Stimulated activated CD4-positive, alpha-beta T cell treated with anti-CD3 and anti-CD28 coated beads, Interleukin-12 subunit alpha, Interleukin-12 subunit beta, amount 100 ng/mL, for 24 hours (primary cell): Measurements from ENCODE around the gene NEGR1.

Experiments used
- DNase-seq, 2 experiments: peaks; one replicate each; pipeline ENCODE4 v3.0.0-alpha.2; 2020; ENCODE audit warnings: low read depth in 2 of 2

Gene NEGR1

GRCh38 chr1:71850936-71851335 is 431.4 kb downstream of the NEGR1 start:
- DNase-seq: no peak

- DNase-seq: no peak
Observed at GRCh38 chr1:71850515-71850914, 431.8 kb downstream of the NEGR1 start.

- no peak for DNase-seq
Observed at GRCh38 chr1:71843012-71843411, 439.3 kb downstream of the NEGR1 start.

GRCh38 chr1:71839876-71840275 is 442.5 kb downstream of the NEGR1 start:
- no peak for DNase-seq

- no peak for DNase-seq
Observed at GRCh38 chr1:71836904-71837303, 445.4 kb downstream of the NEGR1 start.

GRCh38 chr1:71835442-71835813 is 446.9 kb downstream of the NEGR1 start:
- DNase-seq: no peak

GRCh38 chr1:71834601-71835441 is 447.5 kb downstream of the NEGR1 start:
- no peak for DNase-seq

GRCh38 chr1:71831646-71832045 is 450.7 kb downstream of the NEGR1 start:
- DNase-seq: no peak

GRCh38 chr1:71829346-71829745 is 453.0 kb downstream of the NEGR1 start:
- no peak for DNase-seq

GRCh38 chr1:71828431-71829012 is 453.8 kb downstream of the NEGR1 start:
- DNase-seq: no peak

GRCh38 chr1:71823708-71824305 is 458.5 kb downstream of the NEGR1 start:
- DNase-seq: no peak

- no peak for DNase-seq
Observed at GRCh38 chr1:71817028-71817427, 465.3 kb downstream of the NEGR1 start.

GRCh38 chr1:71809085-71809484 is 473.3 kb downstream of the NEGR1 start:
- no peak for DNase-seq

- no peak for DNase-seq
Observed at GRCh38 chr1:71804140-71804539, 478.2 kb downstream of the NEGR1 start.

GRCh38 chr1:71796006-71796405 is 486.3 kb downstream of the NEGR1 start:
- no peak for DNase-seq

GRCh38 chr1:71792264-71792663 is 490.1 kb downstream of the NEGR1 start:
- no peak for DNase-seq

- no peak for DNase-seq
Observed at GRCh38 chr1:71788113-71788512, 494.2 kb downstream of the NEGR1 start.

- no peak for DNase-seq
Observed at GRCh38 chr1:71787699-71788098, 494.6 kb downstream of the NEGR1 start.

- DNase-seq: no peak
Observed at GRCh38 chr1:71786218-71786617, 496.1 kb downstream of the NEGR1 start.

GRCh38 chr1:71785450-71785849 is 496.9 kb downstream of the NEGR1 start:
- DNase-seq: no peak

GRCh38 chr1:71785000-71785399 is 497.3 kb downstream of the NEGR1 start:
- DNase-seq: no peak

GRCh38 chr1:71784241-71784640 is 498.1 kb downstream of the NEGR1 start:
- DNase-seq: no peak

- DNase-seq: no peak
Observed at GRCh38 chr1:71783071-71783470, 499.3 kb downstream of the NEGR1 start.
